Measurements from ENCODE around the gene CCN5. TPM values are rescaled to one million over a fixed set of nuclear protein-coding genes. Genes with fewer than 3 reads are reported as not detected.
"Not testable (repeated sequence)": the region's sequence is repeated elsewhere in the genome, so short reads cannot be mapped to it uniquely, and the experiment has no call there.

Gene CCN5
- 0.17 TPM in 1 of 2 replicates, not detected in the other for total RNA-seq (2014; rRNA removed; shearing (Covaris generic))

- DNase-seq (ENCODE audit: low spot score), result no peak
- in situ Hi-C loops (cut with HindIII; ENCODE audit: low sequenced_read_pairs), result no loop called here
These were observed at the start of gene CCN5 for GRCh38 chr20:44714701-44715498. Gene CCN5 (plus strand): TSS chr20:44715369. CDS start chr20:44715391, 22 bp downstream.

- DNase-seq (ENCODE audit: low spot score), result no peak
- in situ Hi-C loops (cut with HindIII; ENCODE audit: low sequenced_read_pairs), result no loop called here
These were observed 49.1 kb upstream of the CCN5 start for GRCh38 chr20:44666066-44666465.

- in situ Hi-C loops (cut with HindIII; ENCODE audit: low sequenced_read_pairs); DNase-seq (ENCODE audit: low spot score): not testable (repeated sequence)
These were observed 44.3 kb upstream of the CCN5 start for GRCh38 chr20:44670851-44671250.

GRCh38 chr20:44671541-44671940 lies 43.6 kb upstream of the CCN5 start:
- DNase-seq (ENCODE audit: low spot score); in situ Hi-C loops (cut with HindIII; ENCODE audit: low sequenced_read_pairs): not testable (repeated sequence)

- in situ Hi-C loops (cut with HindIII; ENCODE audit: low sequenced_read_pairs); DNase-seq (ENCODE audit: low spot score): not testable (repeated sequence)
These were observed 42.8 kb upstream of the CCN5 start for GRCh38 chr20:44672318-44672902.

- no peak for DNase-seq (ENCODE audit: low spot score)
- in situ Hi-C loops (cut with HindIII; ENCODE audit: low sequenced_read_pairs), result no loop called here
These were observed 36.9 kb upstream of the CCN5 start for GRCh38 chr20:44678242-44678641.

- in situ Hi-C loops (cut with HindIII; ENCODE audit: low sequenced_read_pairs), result no loop called here
- no peak for DNase-seq (ENCODE audit: low spot score)
These were observed 36.1 kb upstream of the CCN5 start for GRCh38 chr20:44678990-44679611.

GRCh38 chr20:44681796-44682566 lies 33.2 kb upstream of the CCN5 start:
- in situ Hi-C loops (cut with HindIII; ENCODE audit: low sequenced_read_pairs), result no loop called here
- DNase-seq (ENCODE audit: low spot score), result no peak

- DNase-seq (ENCODE audit: low spot score), result peak; percentile 53
These were observed 31.7 kb upstream of the CCN5 start for GRCh38 chr20:44683263-44684046.

GRCh38 chr20:44684047-44684967 lies 30.9 kb upstream of the CCN5 start:
- DNase-seq (ENCODE audit: low spot score), result no peak
- in situ Hi-C loops (cut with HindIII; ENCODE audit: low sequenced_read_pairs), result no loop called here

More at GRCh38 chr20:44683263-44684046, 31.7 kb upstream of the CCN5 start:
- in situ Hi-C loops (cut with HindIII; ENCODE audit: low sequenced_read_pairs), result no loop called here

- in situ Hi-C loops (cut with HindIII; ENCODE audit: low sequenced_read_pairs), result no loop called here
- no peak for DNase-seq (ENCODE audit: low spot score)
These were observed 28.2 kb upstream of the CCN5 start for GRCh38 chr20:44686934-44687333.

- DNase-seq (ENCODE audit: low spot score), result no peak
- in situ Hi-C loops (cut with HindIII; ENCODE audit: low sequenced_read_pairs), result no loop called here
These were observed 27.0 kb upstream of the CCN5 start for GRCh38 chr20:44688053-44688625.

GRCh38 chr20:44689809-44690208 lies 25.4 kb upstream of the CCN5 start:
- no peak for DNase-seq (ENCODE audit: low spot score)
- in situ Hi-C loops (cut with HindIII; ENCODE audit: low sequenced_read_pairs), result no loop called here

- in situ Hi-C loops (cut with HindIII; ENCODE audit: low sequenced_read_pairs), result no loop called here
- no peak for DNase-seq (ENCODE audit: low spot score)
These were observed 24.3 kb upstream of the CCN5 start for GRCh38 chr20:44690781-44691423.

- in situ Hi-C loops (cut with HindIII; ENCODE audit: low sequenced_read_pairs), result no loop called here
These were observed 23.4 kb upstream of the CCN5 start for GRCh38 chr20:44691424-44692423.

More at GRCh38 chr20:44691424-44692423, 23.4 kb upstream of the CCN5 start:
- DNase-seq (ENCODE audit: low spot score), result no peak

Data from G401 (cell line).